RPMI7951 (cell line): ENCODE measurements around the gene CFAP221. TPM values are rescaled to one million over a fixed set of nuclear protein-coding genes. Genes with fewer than 3 reads are reported as not detected.
A peak's percentile ranks its signal among the peaks of the same experiment; 100 is the strongest.
"Not testable (repeated sequence)": the region's sequence is repeated elsewhere in the genome, so short reads cannot be mapped to it uniquely, and the experiment has no call there.

Experiments used
- DNase-seq: peaks from one replicate; pipeline ENCODE4 v3.0.0-alpha.2; 2012; ENCODE audit warnings: low read depth
- total RNA-seq: library from RNA; depleted of rRNA; stranded (reverse); fragments of >200 nt; shearing (Covaris generic); gene quantifications from 2 replicates; pipeline ENCODE4 v1.2.3, GENCODE V29; 2014

Gene CFAP221
- total RNA-seq, 1 experiment from 2014 or later: not detected

DNA sequence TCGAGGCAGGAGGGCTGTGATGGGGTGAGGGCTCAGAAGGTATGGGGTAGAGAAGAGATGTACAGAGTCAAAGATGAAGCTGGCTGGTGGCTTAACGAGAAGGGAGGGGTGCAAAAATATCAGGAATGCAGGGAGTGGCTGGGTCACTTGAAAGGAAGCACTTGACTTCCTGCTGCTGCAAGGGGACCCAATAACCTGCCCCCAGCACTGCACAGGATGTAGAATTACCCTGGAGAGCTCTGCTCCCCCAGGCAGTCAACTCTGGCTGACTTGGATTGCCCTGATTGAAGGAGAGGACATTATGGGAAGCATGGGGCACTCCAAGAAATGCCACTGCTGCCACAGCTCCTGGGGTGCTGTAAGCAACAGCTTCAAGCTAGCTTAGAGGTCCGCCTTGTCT is 41.8 kb downstream of the CFAP221 start:
- no peak for DNase-seq

DNA sequence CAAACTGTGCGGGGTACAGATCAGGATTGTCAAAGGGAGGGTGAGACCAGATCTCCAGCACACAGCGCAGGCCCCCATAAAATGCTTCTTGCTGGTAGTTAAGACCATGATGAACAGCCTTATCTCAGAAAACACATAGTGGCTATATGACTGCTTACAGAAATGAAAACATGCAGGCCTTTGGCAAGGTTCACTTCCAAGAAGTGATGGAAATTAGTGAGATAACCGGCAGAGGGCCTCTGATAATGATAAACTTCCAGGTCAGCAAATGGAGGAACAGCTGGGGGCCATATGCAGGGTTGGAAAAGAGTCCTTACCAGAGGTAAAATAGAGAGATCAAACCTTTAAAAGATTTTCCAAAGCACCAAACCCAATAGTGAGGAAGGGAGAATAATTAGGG is 46.6 kb downstream of the CFAP221 start:
- DNase-seq: no peak

DNA sequence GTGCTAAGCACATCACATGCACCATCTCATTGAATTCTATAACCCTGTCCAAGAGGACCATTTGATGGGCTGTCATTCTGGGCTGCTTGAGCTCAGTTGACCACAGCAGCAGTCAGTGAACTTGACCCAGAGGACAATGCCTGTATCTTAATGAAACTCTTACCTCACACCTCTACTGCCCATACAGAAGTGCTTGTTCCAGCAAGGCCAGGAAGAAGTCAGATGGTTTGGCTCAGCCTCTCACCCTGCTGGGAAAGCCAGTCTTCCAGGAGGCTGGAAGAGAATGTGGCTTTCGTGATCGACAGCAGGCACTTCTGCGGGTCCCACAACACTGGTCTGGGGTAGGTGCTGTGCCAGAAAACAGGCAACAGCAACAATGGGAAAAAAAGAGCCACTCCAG is 47.3 kb downstream of the CFAP221 start:
- DNase-seq: no peak

DNA sequence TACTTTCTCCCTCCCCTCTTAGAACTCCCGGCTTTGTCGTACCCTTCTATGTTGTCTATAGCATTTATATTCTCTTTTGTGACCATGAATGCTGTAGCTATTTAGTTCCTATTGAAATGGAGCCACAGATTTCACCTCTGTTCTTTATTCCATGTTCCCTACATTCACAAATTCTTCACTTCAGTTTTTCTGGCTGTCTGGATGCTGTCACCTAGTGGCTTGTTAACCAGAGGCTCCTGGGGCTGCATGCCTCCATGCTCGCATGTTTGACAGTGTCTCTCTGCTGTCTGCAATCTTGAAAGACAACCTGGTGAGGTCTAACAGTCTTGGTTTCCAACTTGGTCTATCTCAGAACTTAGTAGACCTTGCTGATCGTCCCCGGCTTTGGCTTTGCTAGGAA is 48.2 kb downstream of the CFAP221 start:
- no peak for DNase-seq

DNA sequence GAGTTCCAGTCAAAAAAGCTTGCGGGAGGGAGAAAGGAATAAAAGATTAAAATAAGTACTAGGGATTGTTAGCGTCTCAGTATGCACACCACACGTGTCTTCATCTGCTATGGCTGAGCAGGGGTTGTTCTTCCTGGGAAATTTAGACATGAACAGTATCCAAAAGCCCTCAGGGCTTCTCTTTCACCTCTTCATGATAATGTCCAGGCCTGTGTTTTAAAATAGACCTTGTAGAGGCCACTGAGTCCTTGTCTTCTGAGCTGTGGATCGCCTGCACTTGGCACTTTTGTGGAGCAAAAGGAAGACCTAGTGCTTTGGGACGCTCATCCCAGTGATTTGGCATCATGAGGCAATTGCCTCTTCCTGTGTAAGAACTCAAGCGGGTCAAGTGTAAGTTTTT is 52.4 kb downstream of the CFAP221 start:
- DNase-seq: no peak

DNA sequence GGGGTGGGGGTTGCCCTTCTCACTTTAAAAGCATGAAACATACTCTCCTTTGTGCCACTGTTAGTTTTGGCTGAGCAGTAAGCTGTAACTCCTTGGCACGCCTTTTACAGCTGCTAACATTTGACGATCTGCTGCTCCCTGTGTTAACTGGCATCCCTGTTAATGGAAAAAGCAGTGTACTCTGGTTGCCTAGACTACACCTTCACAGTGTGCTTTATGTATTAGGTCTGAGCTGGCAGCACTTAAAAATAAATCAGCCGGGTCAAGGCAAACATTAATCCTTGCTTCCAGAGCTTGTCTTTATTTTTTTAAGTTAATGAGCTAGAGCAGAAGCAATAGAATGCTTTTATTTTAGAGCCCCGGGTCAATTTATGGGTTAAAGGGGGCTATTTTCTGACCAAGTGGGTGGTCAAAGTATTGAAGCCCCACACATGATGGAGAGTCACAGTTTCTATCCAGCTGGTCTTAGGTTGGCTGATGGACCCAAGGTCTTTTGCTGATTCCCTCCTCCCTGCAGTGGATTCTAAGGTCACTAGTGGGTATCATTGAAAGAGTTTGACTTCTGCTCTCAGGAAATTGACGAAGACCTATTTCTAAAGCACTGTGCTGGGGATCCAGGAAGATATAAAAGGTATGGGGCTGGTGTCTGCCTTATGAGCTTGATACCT is 54.5 kb downstream of the CFAP221 start:
- DNase-seq: no peak

DNA sequence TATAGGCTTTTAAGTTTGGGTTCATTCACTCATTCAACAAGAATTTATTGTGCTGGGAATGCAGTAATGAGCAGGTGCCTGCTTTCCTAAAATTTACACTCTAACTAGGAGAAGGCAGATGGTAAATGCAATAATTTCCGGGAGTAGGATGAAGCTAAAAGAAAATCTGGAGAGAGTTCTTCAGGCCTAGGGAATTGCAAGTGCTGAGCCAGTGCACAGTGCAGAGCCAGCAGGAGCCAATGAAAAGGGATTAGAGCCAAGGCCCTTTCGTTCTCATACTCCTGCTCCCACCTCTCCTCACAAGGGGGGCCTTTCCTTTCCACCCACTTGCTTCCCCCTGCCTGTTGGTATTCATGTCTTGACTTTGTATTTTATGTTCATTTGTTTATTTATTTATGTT is 55.1 kb downstream of the CFAP221 start:
- DNase-seq: no peak

DNA sequence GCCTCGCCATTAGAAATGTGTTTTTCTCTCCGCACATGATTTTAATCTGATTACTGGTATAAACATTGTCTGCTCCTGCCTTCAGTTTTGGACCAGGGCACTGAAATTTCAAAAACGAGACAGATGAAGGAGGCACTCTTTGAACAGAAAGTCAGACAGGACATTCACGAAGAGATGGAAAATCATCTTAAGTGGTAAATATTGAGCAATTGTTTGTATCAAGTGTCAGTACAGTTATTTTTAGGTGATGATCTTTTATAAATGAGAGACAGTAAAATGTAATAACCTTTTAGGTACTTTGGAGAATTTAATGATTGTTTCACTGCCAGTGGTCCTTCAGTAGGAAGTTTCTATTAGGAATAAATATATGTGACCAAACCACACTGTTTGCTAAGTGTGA is 60.8 kb downstream of the CFAP221 start:
- no peak for DNase-seq

DNA sequence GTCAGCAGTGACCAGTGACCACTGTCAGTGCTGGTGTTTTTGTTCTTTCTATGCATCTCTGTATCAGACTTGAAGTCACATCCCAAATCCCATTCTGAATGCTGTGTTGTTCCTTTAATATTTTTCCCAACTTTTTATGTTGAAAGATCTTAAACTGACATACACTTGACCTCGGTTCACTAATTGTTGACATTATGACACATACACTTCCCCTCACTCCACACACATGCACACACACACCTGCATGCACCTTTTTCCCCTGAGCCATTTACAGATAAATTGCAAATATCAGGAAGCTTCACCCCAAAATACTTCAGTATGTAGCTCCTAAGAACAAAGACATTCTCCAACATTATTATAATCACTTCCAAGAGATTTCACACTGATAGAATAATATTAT is 62.4 kb downstream of the CFAP221 start:
- DNase-seq: no peak

DNA sequence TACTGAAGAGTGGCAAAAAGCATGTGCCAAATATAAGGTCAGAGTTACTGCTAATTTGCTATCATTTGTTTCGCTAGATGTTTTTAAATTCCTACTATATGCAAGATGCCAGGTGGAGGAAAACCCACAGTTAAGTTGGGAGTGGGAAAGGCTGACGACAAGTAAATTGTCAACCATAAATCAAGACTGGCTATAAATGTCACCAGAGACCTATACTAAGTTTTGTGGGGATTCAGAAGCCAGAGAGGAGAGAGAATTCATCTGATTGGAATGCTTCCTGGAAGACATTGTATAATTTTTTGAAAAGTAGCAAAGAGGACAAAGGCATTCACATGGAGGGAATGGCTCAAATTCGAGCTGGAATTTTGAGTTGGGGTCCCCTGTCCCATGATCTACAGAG is 64.3 kb downstream of the CFAP221 start:
- no peak for DNase-seq

DNA sequence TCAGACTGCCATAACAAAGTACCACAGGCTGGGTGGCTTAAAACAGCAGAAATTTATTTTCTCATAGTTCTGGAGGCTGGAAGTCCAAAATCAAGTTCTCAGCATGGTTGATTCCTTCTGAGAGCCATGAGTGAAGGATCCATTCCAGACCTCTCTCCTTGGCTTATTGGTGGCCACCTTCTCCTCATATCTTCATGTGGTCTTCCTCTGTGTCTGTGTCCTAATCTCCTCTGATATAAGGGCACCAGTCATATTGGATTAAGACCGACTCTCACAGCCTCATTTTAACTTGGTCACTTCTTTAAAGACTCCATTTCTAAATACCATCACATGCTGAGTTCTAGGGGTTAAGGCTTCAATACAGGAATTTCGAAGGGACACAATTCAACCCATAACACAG is 65.1 kb downstream of the CFAP221 start:
- no peak for DNase-seq

DNA sequence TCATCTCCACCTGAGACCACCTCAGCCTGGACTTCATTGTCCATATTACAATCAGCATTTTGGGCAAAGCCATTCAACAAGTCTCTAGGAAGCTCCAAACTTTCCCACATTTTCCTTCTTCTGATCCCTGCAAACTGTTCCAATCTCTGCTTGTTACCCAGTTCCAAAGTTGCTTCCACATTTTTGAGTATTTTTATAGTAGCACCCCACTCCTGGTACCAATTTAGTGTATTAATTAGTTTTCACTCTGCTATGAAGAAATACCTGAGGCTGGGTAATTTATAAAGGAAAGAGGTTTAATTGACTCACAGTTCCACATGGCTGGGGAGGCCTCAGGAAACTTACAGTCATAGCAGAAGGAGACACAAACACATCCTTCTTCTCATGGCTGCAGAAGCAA is 69.9 kb downstream of the CFAP221 start:
- not testable (repeated sequence) for DNase-seq

DNA sequence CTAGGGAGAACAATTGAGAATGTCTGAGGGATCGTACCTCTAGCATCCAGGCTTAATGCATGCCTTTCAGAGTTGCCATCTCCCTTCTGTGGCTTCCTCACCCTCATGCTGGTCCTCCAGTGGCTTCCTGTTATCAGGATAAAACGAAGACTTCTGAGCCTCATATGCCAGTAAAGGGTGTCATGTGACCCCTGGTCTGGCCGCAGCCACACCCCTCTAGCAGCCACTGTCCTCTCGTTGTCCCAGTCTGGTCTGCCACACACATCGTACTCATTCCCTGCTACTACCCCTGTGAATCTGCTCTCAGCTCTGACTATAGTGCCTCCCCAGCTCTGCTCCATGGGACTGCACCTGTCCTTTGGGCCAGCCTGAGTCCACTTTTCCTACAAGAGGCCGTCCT is 72.2 kb downstream of the CFAP221 start:
- DNase-seq: no peak

DNA sequence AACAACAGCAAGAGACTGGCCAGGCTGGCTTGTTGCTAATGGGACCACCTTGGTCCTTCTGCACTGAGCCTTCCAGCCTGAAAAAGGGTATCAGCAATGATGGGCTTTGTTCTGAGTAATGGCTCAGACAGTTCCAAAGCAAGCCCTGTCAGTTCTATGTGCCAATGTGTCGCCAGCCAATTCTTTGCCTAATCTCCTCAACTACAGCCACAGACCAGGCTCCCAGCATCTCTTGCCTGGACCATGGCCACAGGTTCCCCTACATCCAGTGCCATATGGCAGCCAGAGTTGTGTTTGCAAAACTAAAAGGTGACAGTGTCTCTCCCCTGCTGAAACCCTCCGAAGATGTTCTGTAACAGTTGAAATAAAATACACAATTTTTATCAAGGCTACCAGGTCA is 73.2 kb downstream of the CFAP221 start:
- DNase-seq: no peak

DNA sequence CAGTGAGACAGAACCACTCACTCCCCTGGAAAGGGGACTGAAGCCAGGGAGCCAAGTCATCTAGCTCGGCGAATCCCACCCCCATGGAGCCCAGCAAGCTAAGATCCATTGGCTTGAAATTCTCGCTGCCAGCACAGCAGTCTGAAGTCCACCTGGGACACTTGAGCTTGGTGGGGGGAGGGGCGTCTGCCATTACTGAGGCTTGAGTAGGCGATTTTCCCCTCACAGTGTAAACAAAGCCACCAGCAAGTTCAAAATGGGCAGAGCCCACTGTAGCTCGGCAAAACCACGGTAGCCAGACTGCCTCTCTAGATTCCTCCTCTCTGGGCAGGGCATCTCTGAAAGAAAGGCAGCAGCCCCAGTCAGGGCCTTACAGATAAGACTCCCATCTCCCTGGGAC is 74.5 kb downstream of the CFAP221 start:
- DNase-seq: not testable (repeated sequence)

DNA sequence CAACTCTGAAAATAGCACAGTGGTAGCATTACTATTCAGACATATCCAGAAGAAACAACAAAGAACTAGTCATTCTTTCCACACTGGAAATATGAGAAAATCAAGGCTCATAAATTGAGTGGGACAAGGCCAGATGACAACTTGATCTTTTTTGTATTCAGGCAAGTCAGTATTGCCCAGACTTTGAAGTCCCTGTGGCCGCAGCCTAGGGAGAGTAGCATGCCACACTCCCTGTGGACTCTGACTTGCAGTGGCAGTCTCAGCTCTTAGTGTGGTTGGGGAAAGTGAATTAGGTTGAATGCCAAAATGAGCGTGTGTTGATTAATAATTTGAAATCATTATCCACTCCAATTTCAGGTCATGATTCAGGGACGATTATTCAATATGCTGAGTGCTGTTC is 81.0 kb downstream of the CFAP221 start:
- no peak for DNase-seq

DNA sequence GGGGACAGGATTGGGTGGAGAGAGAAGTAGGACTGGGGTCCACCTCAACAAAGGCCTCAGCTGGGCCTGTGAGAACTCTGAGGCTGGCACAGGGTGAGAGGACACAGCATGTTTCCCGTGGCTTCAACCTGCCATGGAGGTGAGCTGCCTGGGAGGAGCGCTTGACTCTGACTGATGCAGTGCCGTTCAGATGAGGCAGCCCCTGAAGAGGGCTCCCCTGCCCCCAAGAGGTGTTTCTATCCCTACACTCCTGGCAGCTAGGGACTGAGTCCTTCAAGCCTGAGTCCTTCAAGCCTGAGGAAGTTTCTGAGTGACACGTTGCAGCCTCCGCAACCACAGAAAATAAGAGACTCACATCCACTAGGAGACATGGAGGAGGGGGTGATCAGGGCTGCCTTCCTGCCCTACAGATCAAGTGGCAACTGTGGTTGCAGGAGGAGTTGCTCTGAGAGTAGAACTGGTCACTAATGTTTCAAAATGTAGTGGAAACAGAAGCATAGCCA is 85.1 kb downstream of the CFAP221 start:
- no peak for DNase-seq

DNA sequence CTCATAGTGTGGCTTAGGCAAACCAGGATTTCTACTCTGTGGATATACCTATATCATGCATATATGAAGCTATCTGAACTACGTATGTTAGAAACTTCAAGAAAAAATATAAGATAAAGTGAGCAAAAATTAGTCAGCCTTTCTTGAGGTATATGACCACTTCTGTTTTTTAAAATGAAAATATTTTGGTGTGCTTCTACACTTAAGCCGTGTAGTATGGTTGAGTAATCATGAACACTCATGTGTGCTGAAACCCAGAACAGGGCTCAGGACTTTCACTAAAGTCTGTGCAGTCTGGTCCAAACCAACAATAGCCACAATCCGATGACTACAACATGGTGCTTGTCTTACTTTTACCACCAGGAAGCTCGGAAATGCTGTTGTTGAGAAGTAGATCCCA is 85.9 kb downstream of the CFAP221 start:
- DNase-seq: no peak

DNA sequence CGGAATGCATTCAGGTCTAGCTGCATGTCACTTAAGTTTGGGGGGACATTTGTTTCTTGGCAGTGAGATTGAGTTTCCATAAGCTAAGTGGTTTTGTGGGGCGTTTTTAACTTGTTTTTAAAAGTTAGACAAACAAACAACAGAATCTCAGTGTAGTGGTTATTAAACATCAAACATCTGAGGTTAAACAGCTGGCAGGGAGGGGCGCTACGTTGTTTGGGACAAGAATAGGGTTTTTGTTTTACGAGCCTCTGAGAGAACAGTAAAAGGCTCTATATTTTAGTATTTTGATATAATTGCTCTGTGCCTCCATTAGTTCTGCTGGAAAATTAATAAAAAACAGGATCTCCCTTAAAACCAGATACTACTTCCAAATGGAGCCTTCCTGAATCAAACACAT is 93.1 kb downstream of the CFAP221 start:
- no peak for DNase-seq

DNA sequence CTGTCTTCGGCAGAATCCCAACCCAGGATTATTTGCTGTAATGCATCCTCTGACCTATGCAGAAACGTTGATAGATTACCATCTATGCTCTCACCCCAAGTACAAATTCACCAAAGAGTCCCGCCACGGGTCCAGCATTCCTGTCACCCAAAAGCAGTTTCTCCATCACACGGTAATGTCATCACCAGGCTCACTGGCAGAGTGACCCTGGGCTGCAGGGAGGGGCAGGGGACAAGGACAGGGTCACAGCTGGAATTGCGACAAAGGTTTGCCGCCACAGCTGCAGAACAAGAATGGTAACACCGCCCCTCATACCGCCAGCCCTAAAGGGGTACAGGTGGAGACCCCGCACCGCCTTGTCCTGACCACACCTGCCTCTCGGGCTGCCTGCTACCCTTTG is 94.0 kb downstream of the CFAP221 start:
- no peak for DNase-seq

DNA sequence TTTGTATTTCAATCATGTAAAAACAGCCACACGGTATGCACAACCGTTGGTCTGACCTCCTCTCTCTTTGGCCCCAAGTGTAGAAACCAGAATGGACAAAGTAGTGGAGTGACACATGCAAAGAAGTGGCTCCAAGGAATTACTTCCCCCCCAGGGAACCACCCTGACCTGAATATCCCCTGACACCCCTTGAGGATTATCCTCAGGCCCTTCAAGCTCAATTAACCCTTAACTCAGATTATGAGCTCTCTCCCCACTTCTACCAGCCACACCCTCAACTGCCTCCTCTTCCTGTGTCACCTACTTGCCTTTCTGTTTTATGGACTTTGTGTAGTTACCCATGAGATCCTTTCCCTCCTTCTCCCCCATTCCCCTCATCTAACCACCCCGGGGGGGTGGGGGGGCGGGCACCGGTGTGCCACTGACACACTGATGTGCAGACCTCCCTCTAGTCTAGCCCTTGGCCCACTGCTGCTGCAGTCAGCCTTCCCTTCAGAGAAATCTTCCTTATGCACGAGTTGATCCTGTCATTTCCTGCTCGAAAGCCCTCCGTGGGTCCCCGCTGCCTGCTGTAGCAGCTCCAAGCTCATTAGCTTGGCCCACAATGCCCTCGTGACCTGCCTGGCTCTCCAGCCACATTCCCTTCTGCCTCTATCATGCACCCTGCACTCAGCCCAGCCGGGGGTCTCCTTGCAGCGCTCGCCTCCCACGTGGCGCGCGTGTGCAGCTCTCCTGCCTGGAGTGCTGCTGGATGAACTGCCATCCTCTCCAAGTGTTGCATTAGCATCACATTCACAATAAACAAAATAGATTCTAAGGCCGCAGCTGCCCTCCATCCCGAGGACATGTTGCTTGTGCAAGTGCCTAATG is 94.7 kb downstream of the CFAP221 start:
- no peak for DNase-seq

DNA sequence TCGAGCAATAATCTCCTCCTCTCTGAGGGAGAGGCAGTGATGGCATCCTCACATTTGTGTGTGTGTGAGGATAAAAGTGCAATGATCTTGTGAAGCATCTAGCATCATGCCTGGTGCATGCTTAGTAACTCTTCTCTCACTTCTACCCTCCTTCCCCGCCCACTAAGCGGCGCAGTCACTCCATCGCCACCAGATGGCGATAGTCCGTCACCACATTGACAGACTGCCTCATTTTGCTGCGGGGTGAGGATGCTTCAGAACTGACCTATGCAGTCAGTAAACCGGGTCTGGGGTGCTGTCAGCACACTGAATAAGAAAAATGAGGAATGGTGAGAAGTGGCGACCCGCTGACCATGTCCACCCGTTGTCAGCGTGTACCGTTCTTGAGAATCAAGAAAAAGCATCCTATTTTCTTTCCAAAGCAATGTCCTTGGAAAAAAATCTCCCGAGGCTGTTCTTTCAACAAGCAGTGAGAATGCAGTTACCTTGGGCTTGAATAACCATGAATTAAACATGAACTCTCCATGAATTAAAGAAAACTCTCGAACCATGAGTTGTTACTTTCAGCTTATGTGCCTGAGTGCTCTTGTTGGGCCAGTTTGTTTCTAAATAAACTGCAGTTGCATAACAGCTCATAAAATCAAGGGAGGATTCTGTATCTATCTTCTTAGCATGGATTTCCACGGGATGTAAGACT is 97.5 kb downstream of the CFAP221 start:
- peak; percentile 66 for DNase-seq

DNA sequence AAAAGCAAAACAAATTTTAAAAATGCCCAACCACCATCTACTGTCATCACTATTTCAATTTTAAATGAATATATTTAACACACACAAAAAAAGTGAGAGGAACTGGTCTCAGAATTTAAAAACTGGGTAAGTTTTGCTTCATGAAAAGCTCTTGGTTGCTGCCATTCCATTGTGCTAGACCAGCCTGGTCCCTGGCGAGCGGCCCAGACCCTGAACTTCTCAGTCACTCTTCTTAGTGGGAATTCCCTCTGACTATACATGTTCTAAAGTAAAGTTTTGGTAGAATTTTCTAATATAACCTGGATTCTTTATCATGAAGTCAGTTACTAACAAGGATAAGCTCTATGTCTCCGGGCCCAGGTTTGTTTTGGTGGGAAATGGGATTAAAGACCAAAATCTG is 99.9 kb downstream of the CFAP221 start:
- peak; percentile 20 for DNase-seq
